ENCODE measurements around the gene PLEKHG1.

DNA sequence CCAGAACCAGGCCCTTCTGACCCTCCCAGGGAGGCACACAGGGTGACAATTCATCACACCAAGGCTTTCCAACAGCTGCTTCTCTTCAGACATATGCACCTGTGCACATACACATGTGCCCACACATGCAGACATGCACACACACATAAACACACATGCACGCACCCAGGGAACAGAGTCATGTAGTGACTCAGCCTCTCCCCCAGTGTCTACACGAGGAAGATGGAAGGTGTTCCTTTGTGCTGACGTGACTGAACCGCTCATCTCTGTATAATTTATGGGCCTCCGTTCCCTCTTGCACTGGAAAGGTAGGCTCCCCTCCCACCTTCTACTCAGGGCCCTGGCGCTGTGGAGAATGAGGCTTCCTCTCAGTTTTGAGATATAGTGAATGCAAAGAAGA is 23.8 kb upstream of the PLEKHG1 start:
- TF ChIP-seq, protein P1, sequence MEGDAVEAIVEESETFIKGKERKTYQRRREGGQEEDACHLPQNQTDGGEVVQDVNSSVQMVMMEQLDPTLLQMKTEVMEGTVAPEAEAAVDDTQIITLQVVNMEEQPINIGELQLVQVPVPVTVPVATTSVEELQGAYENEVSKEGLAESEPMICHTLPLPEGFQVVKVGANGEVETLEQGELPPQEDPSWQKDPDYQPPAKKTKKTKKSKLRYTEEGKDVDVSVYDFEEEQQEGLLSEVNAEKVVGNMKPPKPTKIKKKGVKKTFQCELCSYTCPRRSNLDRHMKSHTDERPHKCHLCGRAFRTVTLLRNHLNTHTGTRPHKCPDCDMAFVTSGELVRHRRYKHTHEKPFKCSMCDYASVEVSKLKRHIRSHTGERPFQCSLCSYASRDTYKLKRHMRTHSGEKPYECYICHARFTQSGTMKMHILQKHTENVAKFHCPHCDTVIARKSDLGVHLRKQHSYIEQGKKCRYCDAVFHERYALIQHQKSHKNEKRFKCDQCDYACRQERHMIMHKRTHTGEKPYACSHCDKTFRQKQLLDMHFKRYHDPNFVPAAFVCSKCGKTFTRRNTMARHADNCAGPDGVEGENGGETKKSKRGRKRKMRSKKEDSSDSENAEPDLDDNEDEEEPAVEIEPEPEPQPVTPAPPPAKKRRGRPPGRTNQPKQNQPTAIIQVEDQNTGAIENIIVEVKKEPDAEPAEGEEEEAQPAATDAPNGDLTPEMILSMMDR (IDR thresholded peaks at IDR 0.05): no peak
- no peak for TF ChIP-seq POLR2A (IDR thresholded peaks at IDR 0.05)
